Ecto neural progenitor cell (in vitro differentiated cells): ENCODE results near the gene MROH2A.

Source experiments
- DNase-seq: peaks from one replicate; pipeline ENCODE4 v3.0.0-alpha.2; 2018; ENCODE audit warnings: low spot score

Gene MROH2A

GRCh38 chr2:233835230-233836186, 57.4 kb downstream of the MROH2A start:
- no peak for DNase-seq

DNA sequence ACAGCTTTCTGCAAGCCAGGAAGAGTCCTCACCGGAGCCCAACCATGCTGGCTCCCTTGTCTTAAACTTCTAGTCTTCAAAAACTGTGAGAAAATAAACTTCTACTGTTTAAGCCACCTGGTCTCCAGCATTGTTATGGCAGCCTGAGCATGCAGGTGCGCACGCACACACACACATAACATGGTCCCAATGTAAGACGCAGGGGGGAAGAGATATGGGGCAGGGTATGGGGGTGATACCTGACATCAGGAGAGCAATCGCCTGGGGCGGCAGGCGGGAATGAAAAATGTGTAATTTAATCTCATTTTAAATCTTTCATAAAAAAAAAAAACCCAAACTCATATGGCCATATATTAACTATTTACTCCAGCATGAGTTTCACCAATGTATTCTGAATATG, 58.2 kb downstream of the MROH2A start:
- no peak for DNase-seq

- no peak for DNase-seq
Observed at GRCh38 chr2:233837694-233838229, 59.6 kb downstream of the MROH2A start.

- no peak for DNase-seq
Observed at GRCh38 chr2:233838251-233838650, 60.1 kb downstream of the MROH2A start.

GRCh38 chr2:233838726-233839446, 60.8 kb downstream of the MROH2A start:
- DNase-seq = no peak

DNA sequence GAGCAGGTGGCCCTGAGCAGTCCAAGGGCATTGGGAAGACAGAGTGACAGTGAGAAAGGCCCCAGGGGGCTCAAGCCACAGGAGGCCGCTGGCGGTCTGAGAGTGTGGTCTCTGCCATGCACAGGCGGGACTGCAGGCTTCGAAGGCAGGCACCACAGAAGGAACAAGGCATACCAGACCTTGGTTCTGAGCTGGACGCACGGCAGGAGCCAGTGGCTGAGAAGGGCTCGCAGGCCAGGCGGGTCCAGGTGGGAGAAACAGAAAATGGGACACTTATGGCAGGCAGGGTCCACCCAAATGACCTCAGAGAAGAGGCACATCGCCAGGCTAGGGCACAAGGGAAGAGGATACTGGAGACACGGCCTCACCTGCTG, 61.3 kb downstream of the MROH2A start:
- DNase-seq = no peak

DNA sequence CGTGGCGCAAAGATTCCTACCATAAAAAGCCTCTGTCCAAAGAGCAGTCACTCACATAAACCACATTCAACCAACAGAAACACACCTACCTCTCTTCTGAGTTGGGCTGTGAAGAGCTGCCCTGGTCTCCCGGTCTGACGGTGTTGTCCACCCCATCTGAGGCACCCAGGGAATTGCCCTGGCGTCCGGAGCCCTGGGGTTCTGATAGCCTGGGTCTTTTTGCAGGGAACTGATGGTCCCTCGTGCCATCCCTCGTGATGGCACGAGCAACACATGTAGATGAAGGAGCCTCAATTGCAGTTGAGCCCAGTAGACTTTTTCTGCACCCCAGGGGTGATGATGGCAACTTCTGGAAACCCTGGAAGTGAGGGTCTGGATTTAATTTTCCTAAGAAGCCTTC, 62.4 kb downstream of the MROH2A start:
- no peak for DNase-seq

DNA sequence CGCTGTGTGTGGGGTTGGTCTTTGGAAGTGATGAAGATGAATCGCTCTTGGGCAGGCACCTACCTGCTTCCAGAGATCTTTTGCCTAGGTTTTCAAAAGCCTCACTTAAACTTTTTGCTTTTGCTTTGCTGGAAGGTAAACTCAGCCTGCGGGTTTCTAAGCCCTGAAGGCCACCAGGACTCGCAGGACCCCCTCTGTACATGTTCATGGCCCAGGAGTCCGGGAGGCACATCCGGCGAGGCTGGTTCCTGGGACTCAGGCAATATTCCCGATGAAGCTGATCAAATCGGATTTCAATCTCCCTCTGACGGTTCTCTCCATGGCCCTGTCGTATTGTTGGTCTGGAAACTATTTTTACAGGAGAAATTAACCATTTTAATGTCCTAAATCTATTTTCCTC, 63.1 kb downstream of the MROH2A start:
- no peak for DNase-seq

- no peak for DNase-seq
Observed at GRCh38 chr2:233844064-233844807, 66.1 kb downstream of the MROH2A start.

DNA sequence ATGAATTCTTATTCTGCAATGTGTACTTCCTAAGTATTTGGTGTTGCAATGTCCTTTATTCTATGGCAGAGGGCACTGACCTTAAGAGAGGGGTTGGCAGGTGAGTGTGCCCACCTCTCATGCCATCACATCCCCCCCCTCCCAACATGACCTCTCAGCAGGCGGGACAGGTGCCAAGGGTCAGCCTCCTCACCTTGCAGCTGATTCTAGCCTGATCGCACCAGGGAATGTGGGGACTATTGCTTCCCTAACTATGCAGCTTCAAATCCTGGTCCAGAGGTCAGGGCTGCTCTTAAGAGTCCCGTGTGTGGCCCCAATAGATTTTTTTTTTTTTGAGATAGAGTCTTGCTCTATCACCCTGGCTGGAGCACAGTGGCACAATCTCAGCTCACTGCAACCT, 66.7 kb downstream of the MROH2A start:
- DNase-seq = no peak

DNA sequence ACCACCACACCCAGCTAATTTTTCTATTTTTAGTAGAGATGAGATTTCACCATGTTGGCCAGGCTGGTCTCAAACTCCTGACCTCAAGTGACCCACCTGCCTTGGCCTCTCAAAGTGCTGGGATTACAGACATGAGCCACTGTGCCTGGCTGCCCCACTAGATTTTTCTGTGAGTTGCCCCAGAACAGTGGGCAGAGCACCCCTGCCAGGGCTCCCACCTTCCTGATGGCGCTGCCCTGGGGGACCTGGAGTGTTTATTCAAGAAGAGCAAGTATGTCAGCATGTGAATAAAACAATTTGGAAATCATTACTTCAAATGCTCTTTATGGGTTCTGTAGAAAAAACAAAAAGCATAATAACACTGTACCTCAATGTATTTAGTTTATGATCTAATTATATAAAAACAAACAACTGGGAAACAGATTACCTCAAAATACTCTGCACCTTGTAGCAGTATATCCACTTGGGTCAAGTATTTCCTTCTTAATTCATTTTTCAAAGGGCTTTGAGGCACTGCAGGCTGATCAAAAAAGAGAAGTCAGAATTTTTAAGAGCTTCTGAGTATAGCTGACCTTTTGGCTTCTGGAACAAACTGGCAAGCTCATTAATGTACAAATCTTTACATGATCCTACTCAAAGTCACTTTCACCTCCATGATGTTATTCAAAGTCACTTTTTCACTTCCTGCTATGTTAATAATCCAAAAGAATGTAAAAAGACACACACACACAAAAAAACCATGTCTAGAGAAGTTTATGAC, 67.4 kb downstream of the MROH2A start:
- no peak for DNase-seq

GRCh38 chr2:233846387-233847247, 68.5 kb downstream of the MROH2A start:
- DNase-seq = no peak

GRCh38 chr2:233847248-233847898, 69.2 kb downstream of the MROH2A start:
- no peak for DNase-seq

DNA sequence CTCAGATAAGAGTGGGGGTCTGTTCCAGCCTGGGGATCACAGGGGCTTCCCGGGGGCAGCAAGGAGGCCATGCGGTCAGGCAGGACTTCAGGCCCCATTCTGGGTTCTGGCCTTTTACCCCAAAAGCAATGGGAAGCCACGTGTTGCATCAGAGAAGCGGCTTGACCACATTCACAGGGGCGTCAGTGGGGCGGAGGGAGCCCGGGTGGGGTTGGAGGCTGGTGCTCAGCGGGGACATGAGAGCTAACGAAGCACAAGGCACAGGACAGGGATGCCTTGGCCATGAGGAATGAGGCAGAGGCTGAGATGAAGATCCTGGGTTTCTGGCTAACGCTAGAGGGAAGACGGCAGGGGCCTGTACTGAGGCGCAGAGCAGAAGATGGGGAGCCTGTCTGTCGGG, 70.1 kb downstream of the MROH2A start:
- DNase-seq = no peak

DNA sequence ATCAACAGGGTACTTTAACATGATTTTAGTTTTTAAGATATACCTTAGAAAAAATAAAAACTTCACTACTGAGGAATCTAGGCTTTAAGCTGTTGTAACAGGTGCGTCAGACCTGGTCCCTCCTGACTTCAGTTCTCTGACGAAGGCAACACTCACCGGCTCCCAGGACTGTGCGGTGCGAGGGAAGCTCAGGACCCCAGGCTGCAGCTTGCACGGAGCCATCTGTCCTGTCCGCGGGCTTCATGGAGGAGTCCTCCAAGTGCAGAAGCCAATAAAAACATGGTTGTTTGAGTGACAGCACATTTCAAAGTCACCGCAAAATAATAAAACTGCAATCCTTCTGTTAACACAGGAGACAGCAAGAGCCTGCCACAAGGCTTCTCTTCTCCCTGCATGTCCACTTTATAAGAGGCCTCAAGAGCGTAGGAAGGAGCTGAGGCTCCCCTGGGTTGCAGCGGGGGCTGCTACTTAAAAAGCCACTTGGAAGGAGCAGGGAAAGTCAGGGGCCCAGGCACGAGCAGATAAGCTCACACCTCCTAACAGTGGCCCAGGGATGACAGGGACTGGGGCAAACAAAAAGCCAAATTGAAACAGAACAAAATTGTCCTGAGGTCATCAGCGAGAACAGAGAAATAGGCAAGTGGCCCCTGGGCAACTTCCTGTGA, 71.6 kb downstream of the MROH2A start:
- DNase-seq = no peak

GRCh38 chr2:233850745-233851144, 72.6 kb downstream of the MROH2A start:
- no peak for DNase-seq

DNA sequence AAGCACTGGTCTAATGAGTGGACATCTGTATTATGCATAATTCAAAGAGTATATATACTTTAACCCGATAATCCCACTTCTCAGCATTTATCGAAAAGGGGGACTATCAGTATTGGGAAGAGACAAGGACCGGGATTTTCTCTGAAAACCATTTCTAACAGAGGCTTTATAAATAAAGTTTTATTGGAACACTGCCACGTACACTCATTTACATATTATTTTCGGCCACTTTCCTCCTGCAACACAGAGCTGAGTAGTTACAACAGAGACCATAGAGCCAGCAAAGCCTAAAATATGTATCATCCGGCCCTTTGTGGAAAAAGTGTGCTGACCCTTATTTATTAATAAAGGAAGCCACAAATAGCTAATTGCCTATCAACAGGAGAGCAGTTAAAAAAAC, 73.0 kb downstream of the MROH2A start:
- no peak for DNase-seq

DNA sequence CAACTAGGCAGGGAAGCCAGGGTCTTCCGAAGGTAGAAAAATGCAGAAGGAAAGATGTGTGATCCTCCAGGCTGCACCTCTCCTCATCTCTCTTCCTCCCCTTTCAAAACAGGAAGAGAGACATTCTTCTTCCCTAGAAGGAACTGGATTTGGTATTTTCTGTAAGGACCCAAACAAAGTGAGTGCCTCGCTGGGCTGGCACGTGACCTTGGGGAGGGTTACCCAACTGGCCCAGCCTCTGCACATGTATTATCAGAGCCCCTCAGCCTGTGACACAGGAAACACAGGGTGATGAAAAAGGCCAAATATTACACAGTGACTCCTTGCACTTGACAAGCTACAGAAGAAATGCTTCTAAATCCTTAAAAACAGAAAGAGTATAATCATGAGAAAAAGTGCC, 73.9 kb downstream of the MROH2A start:
- DNase-seq = no peak

- no peak for DNase-seq
Observed at GRCh38 chr2:233853353-233853752, 75.2 kb downstream of the MROH2A start.

- DNase-seq = no peak
Observed at GRCh38 chr2:233853883-233854240, 75.7 kb downstream of the MROH2A start.
